ENCODE data around the gene CORIN.

- TF ChIP-seq YY1 (IDR thresholded peaks at IDR 0.05) = no peak
- no peak for TF ChIP-seq TAF1 (conservative IDR thresholded peaks at IDR 0.05)
Measured at GRCh38 chr4:47816748-47817147, 21.1 kb downstream of the CORIN start.
